Endothelial cell of umbilical vein (primary cell): ENCODE data around the gene MSH5.

ENCODE experiments used
- CTCF ChIP-seq, 2 donors: IDR thresholded peaks; 1 replicate in 1 of 2; 2 replicates in 1 of 2; pipeline ENCODE4 v1.5.1; 2011; ENCODE audit warnings: low read length in 2 of 2, mild to moderate bottlenecking in 2 of 2, moderate library complexity in 2 of 2, control low read depth in 1 of 2, inconsistent platforms in 1 of 2, low read depth in 1 of 2; ENCODE audit not compliant: insufficient read depth in 1 of 2; ENCODE audit errors: extremely low read depth in 1 of 2
- GATA2 ChIP-seq: IDR thresholded peaks from 2 replicates; pipeline ENCODE4 v1.7.0; 2011; ENCODE audit warnings: low read depth, mild to moderate bottlenecking, moderate library complexity, mixed read lengths, low read length; ENCODE audit not compliant: insufficient read length, insufficient read depth
- MYC ChIP-seq: IDR thresholded peaks from one replicate; pipeline ENCODE4 v1.6.1; 2011; ENCODE audit warnings: mild to moderate bottlenecking, low read depth, low read length
- POLR2A ChIP-seq: IDR thresholded peaks from 2 replicates; pipeline ENCODE4 v1.6.1; 2012; ENCODE audit warnings: low read depth, mild to moderate bottlenecking, control low read depth, low read length
- POLR2AphosphoS5 ChIP-seq: IDR thresholded peaks from 2 replicates; pipeline ENCODE4 v1.6.1; 2012; ENCODE audit warnings: low read depth, mild to moderate bottlenecking, control low read depth, low read length, moderate library complexity; ENCODE audit not compliant: insufficient read depth

GRCh38 chr6:31775184-31775583, 35.4 kb downstream of the MSH5 start:
- TF ChIP-seq CTCF (IDR thresholded peaks at IDR 0.05; ENCODE audit: extremely low read depth in 1 of 2, insufficient read depth in 1 of 2, low read depth in 1 of 2, low read length in 2 of 2) (no peak), GATA2 (no peak), POLR2AphosphoS5 (no peak), MYC (no peak), POLR2A (no peak)
